HCT116 (cell line): ENCODE data around the gene BICDL2.

Experiments
- CTCF ChIP-seq, 3 experiments: fragments of 200-600 bp in 1 of 3; sonication (generic) in 1 of 3; IDR thresholded peaks in 2 of 3; conservative IDR thresholded peaks in 1 of 3; 2 replicates each; pipeline ENCODE4 v1.5.1; 2012 to 2017; ENCODE audit warnings: low read depth in 2 of 3, low read length in 2 of 3, antibody characterized with exemption in 1 of 3, borderline replicate concordance in 1 of 3, control low read depth in 1 of 3, mild to moderate bottlenecking in 1 of 3, mixed read lengths in 1 of 3, mixed run types in 1 of 3, moderate library complexity in 1 of 3; ENCODE audit not compliant: insufficient read depth in 1 of 3
- ELF1 ChIP-seq: IDR thresholded peaks from 2 replicates; pipeline ENCODE4 v1.6.1; 2012; ENCODE audit warnings: low read depth, borderline replicate concordance
- EZH2 ChIP-seq: fragments of 200-600 bp; sonication (generic); IDR thresholded peaks from 2 replicates; pipeline ENCODE4 v1.6.1; 2017; ENCODE audit warnings: antibody characterized with exemption, mixed run types
- POLR2A ChIP-seq: IDR thresholded peaks from 2 replicates; pipeline ENCODE4 v1.7.0; 2011; ENCODE audit warnings: borderline replicate concordance; ENCODE audit not compliant: insufficient read depth, insufficient read length; ENCODE audit errors: extremely low read depth
- POLR2AphosphoS5 ChIP-seq: IDR thresholded peaks from 2 replicates; pipeline ENCODE4 v1.6.1; 2011; ENCODE audit warnings: mild to moderate bottlenecking, low read depth, low read length, moderate library complexity
- SIN3A ChIP-seq: IDR thresholded peaks from 2 replicates; pipeline ENCODE4 v1.6.1; 2012; ENCODE audit warnings: low read depth
- SRF ChIP-seq: IDR thresholded peaks from 2 replicates; pipeline ENCODE4 v1.6.1; 2012; ENCODE audit warnings: low read depth
- YY1 ChIP-seq: IDR thresholded peaks from 2 replicates; pipeline ENCODE4 v1.6.1; 2011; ENCODE audit warnings: low read length, low read depth, moderate library complexity, mild to moderate bottlenecking; ENCODE audit not compliant: insufficient replicate concordance; ENCODE audit errors: extremely low read depth
- ZNF274 ChIP-seq: fragments of 200-500 bp; sonication (Bioruptor generic); IDR thresholded peaks from 2 replicates; pipeline ENCODE4 v1.6.1; 2014; ENCODE audit warnings: mild to moderate bottlenecking, low read depth, low read length, inconsistent platforms
- TF ChIP-seq, protein P1 (sequence below): IDR thresholded peaks from 2 replicates; pipeline ENCODE4 v1.6.1; 2012

DNA sequence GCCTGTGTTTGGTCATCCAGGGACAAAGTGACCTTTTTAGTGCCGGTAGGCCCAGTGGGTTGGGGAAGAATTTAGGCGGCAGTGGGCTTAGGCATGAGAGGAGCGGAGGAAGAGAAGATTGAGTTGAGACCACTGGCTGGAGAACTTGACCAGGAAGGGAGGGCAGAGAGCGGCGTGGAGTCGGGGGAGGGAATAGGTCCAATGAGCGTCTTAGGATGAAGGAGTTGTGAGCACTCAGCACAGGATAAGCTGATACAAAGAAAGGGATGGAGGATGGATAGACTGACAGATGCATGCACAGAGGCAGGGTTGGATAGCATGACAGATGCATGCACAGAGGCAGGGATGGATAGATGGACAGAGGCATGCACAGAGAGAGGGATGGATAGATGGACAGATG is 36.7 kb upstream of the BICDL2 start:
- no peak for TF ChIP-seq EZH2
- TF ChIP-seq ELF1: no peak
- TF ChIP-seq ZNF274: no peak
- no peak for TF ChIP-seq POLR2AphosphoS5
- TF ChIP-seq CTCF (IDR thresholded peaks at IDR 0.05 in 2 of 3, conservative IDR thresholded peaks at IDR 0.05 in 1 of 3; ENCODE audit: borderline replicate concordance in 1 of 3, insufficient read depth in 1 of 3, low read depth in 2 of 3, low read length in 2 of 3): no peak
- TF ChIP-seq YY1: no peak
- TF ChIP-seq SIN3A: no peak
- no peak for TF ChIP-seq POLR2A
- TF ChIP-seq, protein P1, sequence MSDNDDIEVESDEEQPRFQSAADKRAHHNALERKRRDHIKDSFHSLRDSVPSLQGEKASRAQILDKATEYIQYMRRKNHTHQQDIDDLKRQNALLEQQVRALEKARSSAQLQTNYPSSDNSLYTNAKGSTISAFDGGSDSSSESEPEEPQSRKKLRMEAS: no peak
- no peak for TF ChIP-seq SRF
